PC-3 (cell line): ENCODE data around the gene C6orf89. TPM values are rescaled to one million over a fixed set of nuclear protein-coding genes. Genes with fewer than 3 reads are reported as not detected.

ENCODE experiments used
- ATAC-seq: fragments of 200-7000 bp; cut with Tn5 transposase; 2 replicates; pipeline ENCODE4 v1.9.1; 2020; ENCODE audit warnings: mild to moderate bottlenecking, moderate library complexity
- BruUV-seq: library from RNA; stranded (reverse); fragments of 400-500 nt; replicated peaks from 2 replicates; lab custom pipeline; 2021; lab: Mats Ljungman, UMichigan
- CTCF ChIA-PET: fragments of 300-600 bp; sonication (Branson Sonifier 250); formaldehyde crosslinking; loops from one replicate; lab custom pipeline; 2022; ENCODE audit warnings: antibody characterized with exemption; lab: Charles Lee
- POLR2A ChIA-PET: fragments of 300-600 bp; sonication (Branson Sonifier 250); formaldehyde crosslinking; loops from one replicate; lab custom pipeline; 2022; ENCODE audit warnings: antibody characterized with exemption; ENCODE audit not compliant: unreplicated experiment; lab: Charles Lee
- DNase-seq: peaks from one replicate; pipeline ENCODE4 v3.0.0-alpha.2; 2015
- H2AFZ ChIP-seq: fragments of 300-600 bp; sonication (generic); 2 replicates; pipeline ENCODE4 v1.6.0; 2016; ENCODE audit warnings: antibody characterized with exemption, low read length
- H3F3A ChIP-seq: fragments of 300-600 bp; sonication (generic); one replicate; pipeline ENCODE4 v1.6.0; 2017; ENCODE audit warnings: antibody characterized with exemption, low read length, control low read depth, mild to moderate bottlenecking; ENCODE audit not compliant: unreplicated experiment
- H3K27ac ChIP-seq: fragments of 300-600 bp; sonication (generic); 2 replicates; pipeline ENCODE4 v1.5.1; 2016; ENCODE audit warnings: mild to moderate bottlenecking, low read length
- H3K27me3 ChIP-seq: fragments of 300-600 bp; sonication (generic); 2 replicates; pipeline ENCODE4 v1.6.1; 2016; ENCODE audit warnings: low read length, mixed read lengths
- H3K36me3 ChIP-seq: fragments of 300-600 bp; sonication (generic); 2 replicates; pipeline ENCODE4 v1.6.1; 2016; ENCODE audit warnings: low read depth, mixed run types, low read length, mixed read lengths
- H3K4me1 ChIP-seq: fragments of 300-600 bp; sonication (generic); 2 replicates; pipeline ENCODE4 v1.5.1; 2016; ENCODE audit warnings: low read length; ENCODE audit not compliant: insufficient read depth
- H3K4me2 ChIP-seq: fragments of 300-600 bp; sonication (generic); 2 replicates; pipeline ENCODE4 v1.6.0; 2016; ENCODE audit warnings: low read length
- H3K4me3 ChIP-seq: fragments of 300-600 bp; sonication (generic); 2 replicates; pipeline ENCODE4 v1.5.1; 2016; ENCODE audit warnings: mild to moderate bottlenecking, low read length, mixed read lengths
- H3K79me2 ChIP-seq: fragments of 300-600 bp; sonication (generic); 2 replicates; pipeline ENCODE4 v1.6.1; 2017; ENCODE audit warnings: low read length, mixed read lengths
- H3K9ac ChIP-seq: fragments of 300-600 bp; sonication (generic); 2 replicates; pipeline ENCODE4 v1.6.0; 2016; ENCODE audit warnings: mild to moderate bottlenecking, low read length
- H3K9me2 ChIP-seq: fragments of 300-600 bp; sonication (generic); replicated peaks from 2 replicates; pipeline ENCODE4 v1.6.1; 2016; ENCODE audit warnings: mixed run types, low read length, mixed read lengths
- H3K9me3 ChIP-seq: fragments of 300-600 bp; sonication (generic); 2 replicates; pipeline ENCODE4 v1.6.1; 2016; ENCODE audit warnings: low read length, mixed read lengths
- H4K20me1 ChIP-seq: fragments of 300-600 bp; sonication (generic); 2 replicates; pipeline ENCODE4 v1.6.1; 2016; ENCODE audit warnings: low read length, mixed read lengths
- CTCF ChIP-seq: fragments of 300-600 bp; sonication (generic); conservative IDR thresholded peaks from 2 replicates; pipeline ENCODE4 v1.5.1; 2017; ENCODE audit warnings: antibody characterized with exemption, low read depth, mild to moderate bottlenecking, low read length
- EZH2 ChIP-seq: fragments of 300-600 bp; sonication (generic); IDR thresholded peaks from one replicate; pipeline ENCODE4 v1.6.1; 2017; ENCODE audit warnings: antibody characterized with exemption, mild to moderate bottlenecking, low read length; ENCODE audit not compliant: unreplicated experiment
- EZH2phosphoT487 ChIP-seq: fragments of 300-600 bp; sonication (generic); IDR thresholded peaks from 2 replicates; pipeline ENCODE4 v1.6.1; 2018; ENCODE audit warnings: mild to moderate bottlenecking, antibody characterized with exemption, low read length, borderline replicate concordance
- intact Hi-C: fragments of 100-400 bp; cut with micrococcal nuclease; formaldehyde crosslinking; loops from 2 replicates; pipeline ENCODE4 v1.9.0; 2023
- total RNA-seq: library from RNA; depleted of rRNA; stranded (reverse); fragments of >200 nt; gene quantifications from 2 replicates; pipeline ENCODE4 v1.2.3, GENCODE V29; 2014

C6orf89 gene
- total RNA-seq, 1 experiment from 2014 or later, result 27.8 TPM

- Histone ChIP-seq H3K27me3 (no peaks in the 10 kb centered on the region), H3K79me2 (no peaks in the 10 kb centered on the region), H3K4me2 (no peak overlapping the region), H2AFZ (no peak overlapping the region), H3F3A (peaks cover 3% of the 10 kb centered on the region), H3K4me3 (no peak overlapping the region), H3K9ac (no peak overlapping the region), H3K36me3 (no peaks in the 10 kb centered on the region), H3K9me3 (no peaks in the 10 kb centered on the region), H3K9me2 (no peaks in the 10 kb centered on the region), H3K27ac (no peak overlapping the region), H4K20me1 (no peaks in the 10 kb centered on the region), H3K4me1 (peaks cover 11% of the 10 kb centered on the region)
- DNase-seq, result no peak
- ATAC-seq, result no peak
- ChIA-PET CTCF (no interaction called here), POLR2A (no interaction called here)
- intact Hi-C loops, result loop anchor here (1.0 kb wide), 1 partner anchor 18 kb away; no protein-coding TSS in a partner anchor
- no peak for TF ChIP-seq EZH2phosphoT487
- TF ChIP-seq CTCF, result no peak
- TF ChIP-seq EZH2, result no peak
- no TSS peak for BruUV-seq
These were observed 40.1 kb downstream of the C6orf89 start for GRCh38 chr6:36925809-36926208.

GRCh38 chr6:36926708-36927513 is 41.2 kb downstream of the C6orf89 start:
- Histone ChIP-seq H4K20me1 (no peaks in the 10 kb centered on the region), H3K4me3 (no peak overlapping the region), H3K4me2 (no peak overlapping the region), H3F3A (peaks cover 3% of the 10 kb centered on the region), H3K9me2 (no peaks in the 10 kb centered on the region), H3K9me3 (no peaks in the 10 kb centered on the region), H3K27ac (no peak overlapping the region), H3K4me1 (peaks cover 11% of the 10 kb centered on the region), H3K36me3 (no peaks in the 10 kb centered on the region), H3K79me2 (no peaks in the 10 kb centered on the region), H3K9ac (no peak overlapping the region), H2AFZ (no peak overlapping the region), H3K27me3 (no peaks in the 10 kb centered on the region)
- no peak for ATAC-seq
- no peak for DNase-seq
- ChIA-PET CTCF (no interaction called here), POLR2A (no interaction called here)
- intact Hi-C loops, result loop anchor here (1.0 kb wide), 1 partner anchor 17 kb away; no protein-coding TSS in a partner anchor
- no peak for TF ChIP-seq EZH2phosphoT487
- TF ChIP-seq EZH2, result no peak
- TF ChIP-seq CTCF, result no peak
- no TSS peak for BruUV-seq
